ENCODE measurements around the gene CSNK1G3.

Gene CSNK1G3

GRCh38 chr5:123579410-123579809, 67.4 kb downstream of the CSNK1G3 start:
- no peaks in the 10 kb centered on the region for H3K9me3 Mint-ChIP-seq
- ATAC-seq = no peak
- H3K36me3 Mint-ChIP-seq = peaks cover 41% of the 10 kb centered on the region
- H3K4me1 Mint-ChIP-seq = no peaks in the 10 kb centered on the region
- no peak for DNase-seq (ENCODE audit: low spot score in 2 of 2)
- no peak overlapping the region for H3K4me3 Mint-ChIP-seq
- no peak overlapping the region for H3K27ac Mint-ChIP-seq

- no peak for ATAC-seq
- Mint-ChIP-seq H3K4me3 (no peak overlapping the region), H3K27ac (no peak overlapping the region), H3K9me3 (no peaks in the 10 kb centered on the region), H3K36me3 (peaks cover 32% of the 10 kb centered on the region), H3K4me1 (peaks cover 4% of the 10 kb centered on the region)
- DNase-seq (ENCODE audit: low spot score in 2 of 2) = no peak
Measured at GRCh38 chr5:123582550-123583285, 70.7 kb downstream of the CSNK1G3 start.

GRCh38 chr5:123585871-123586270, 73.9 kb downstream of the CSNK1G3 start:
- DNase-seq (ENCODE audit: low spot score in 2 of 2) = no peak
- Mint-ChIP-seq H3K4me1 (peaks cover 4% of the 10 kb centered on the region), H3K9me3 (no peaks in the 10 kb centered on the region), H3K36me3 (peaks cover 56% of the 10 kb centered on the region), H3K27ac (no peak overlapping the region), H3K4me3 (no peak overlapping the region)
- no peak for ATAC-seq

GRCh38 chr5:123594434-123594833, 82.5 kb downstream of the CSNK1G3 start:
- Mint-ChIP-seq H3K4me3 (no peak overlapping the region), H3K4me1 (peaks cover 7% of the 10 kb centered on the region), H3K36me3 (peaks cover 83% of the 10 kb centered on the region), H3K27ac (no peak overlapping the region), H3K9me3 (no peaks in the 10 kb centered on the region)
- DNase-seq (ENCODE audit: low spot score in 2 of 2) (no peak), ATAC-seq (no peak)

GRCh38 chr5:123597018-123597417, 85.0 kb downstream of the CSNK1G3 start:
- H3K27ac Mint-ChIP-seq = no peak overlapping the region
- no peak for DNase-seq (ENCODE audit: low spot score in 2 of 2)
- H3K36me3 Mint-ChIP-seq = peaks cover 65% of the 10 kb centered on the region

GRCh38 chr5:123598028-123598689, 86.2 kb downstream of the CSNK1G3 start:
- Mint-ChIP-seq H3K36me3 (peaks cover 61% of the 10 kb centered on the region), H3K27ac (no peak overlapping the region), H3K4me1 (peaks cover 7% of the 10 kb centered on the region), H3K9me3 (no peaks in the 10 kb centered on the region), H3K4me3 (no peak overlapping the region)
- ATAC-seq = peak; percentile 47
- DNase-seq (ENCODE audit: low spot score in 2 of 2) = no peak

More at GRCh38 chr5:123597018-123597417, 85.0 kb downstream of the CSNK1G3 start:
- Mint-ChIP-seq H3K4me1 (peaks cover 7% of the 10 kb centered on the region), H3K9me3 (no peaks in the 10 kb centered on the region), H3K4me3 (no peak overlapping the region)
- no peak for ATAC-seq

GRCh38 chr5:123599171-123599570, 87.2 kb downstream of the CSNK1G3 start:
- H3K4me3 Mint-ChIP-seq = no peak overlapping the region
- H3K9me3 Mint-ChIP-seq = no peaks in the 10 kb centered on the region
- H3K36me3 Mint-ChIP-seq = peaks cover 59% of the 10 kb centered on the region
- H3K4me1 Mint-ChIP-seq = peaks cover 7% of the 10 kb centered on the region
- no peak overlapping the region for H3K27ac Mint-ChIP-seq
- DNase-seq (ENCODE audit: low spot score in 2 of 2) (no peak), ATAC-seq (no peak)

- Mint-ChIP-seq H3K4me1 (peaks cover 7% of the 10 kb centered on the region), H3K4me3 (no peak overlapping the region), H3K36me3 (peaks cover 45% of the 10 kb centered on the region), H3K9me3 (no peaks in the 10 kb centered on the region), H3K27ac (no peak overlapping the region)
- DNase-seq (ENCODE audit: low spot score in 2 of 2) (no peak), ATAC-seq (no peak)
Measured at GRCh38 chr5:123601610-123602009, 89.6 kb downstream of the CSNK1G3 start.

GRCh38 chr5:123605822-123606221, 93.8 kb downstream of the CSNK1G3 start:
- Mint-ChIP-seq H3K9me3 (no peaks in the 10 kb centered on the region), H3K4me3 (no peak overlapping the region), H3K36me3 (peaks cover 23% of the 10 kb centered on the region), H3K4me1 (peaks cover 12% of the 10 kb centered on the region), H3K27ac (no peak overlapping the region)
- DNase-seq (ENCODE audit: low spot score in 2 of 2) (no peak), ATAC-seq (no peak)

GRCh38 chr5:123610209-123610608, 98.2 kb downstream of the CSNK1G3 start:
- no peak for DNase-seq (ENCODE audit: low spot score in 2 of 2)
- Mint-ChIP-seq H3K4me1 (peaks cover 12% of the 10 kb centered on the region), H3K36me3 (peaks cover 38% of the 10 kb centered on the region), H3K9me3 (no peaks in the 10 kb centered on the region), H3K4me3 (no peak overlapping the region), H3K27ac (peak overlapping the region; percentile 58)
- ATAC-seq = peak; percentile 60

- ATAC-seq (no peak), DNase-seq (ENCODE audit: low spot score in 2 of 2) (no peak)
- Mint-ChIP-seq H3K27ac (peak overlapping the region; percentile 58), H3K4me3 (no peak overlapping the region), H3K4me1 (peaks cover 12% of the 10 kb centered on the region), H3K9me3 (no peaks in the 10 kb centered on the region), H3K36me3 (peaks cover 42% of the 10 kb centered on the region)
Measured at GRCh38 chr5:123610665-123611405, 98.9 kb downstream of the CSNK1G3 start.

GRCh38 chr5:123611406-123611709, 99.4 kb downstream of the CSNK1G3 start:
- ATAC-seq = no peak
- no peaks in the 10 kb centered on the region for H3K9me3 Mint-ChIP-seq
- DNase-seq (ENCODE audit: low spot score in 2 of 2) = no peak
- peaks cover 44% of the 10 kb centered on the region for H3K36me3 Mint-ChIP-seq
- peaks cover 12% of the 10 kb centered on the region for H3K4me1 Mint-ChIP-seq
- no peak overlapping the region for H3K27ac Mint-ChIP-seq
- no peak overlapping the region for H3K4me3 Mint-ChIP-seq

- Mint-ChIP-seq H3K27ac (no peak overlapping the region), H3K4me3 (no peak overlapping the region), H3K4me1 (no peaks in the 10 kb centered on the region), H3K9me3 (no peaks in the 10 kb centered on the region), H3K36me3 (peaks cover 35% of the 10 kb centered on the region)
- DNase-seq (ENCODE audit: low spot score in 2 of 2) = no peak
- no peak for ATAC-seq
Measured at GRCh38 chr5:123617561-123617960, 105.6 kb downstream of the CSNK1G3 start.

- ATAC-seq = no peak
- Mint-ChIP-seq H3K4me1 (no peaks in the 10 kb centered on the region), H3K27ac (no peak overlapping the region), H3K9me3 (peaks cover 39% of the 10 kb centered on the region), H3K4me3 (no peak overlapping the region), H3K36me3 (no peaks in the 10 kb centered on the region)
- no peak for DNase-seq (ENCODE audit: low spot score in 2 of 2)
Measured at GRCh38 chr5:123626051-123626450, 114.1 kb downstream of the CSNK1G3 start.

GRCh38 chr5:123628860-123629544, 117.0 kb downstream of the CSNK1G3 start:
- peaks cover 42% of the 10 kb centered on the region for H3K9me3 Mint-ChIP-seq
- no peak for DNase-seq (ENCODE audit: low spot score in 2 of 2)
- no peaks in the 10 kb centered on the region for H3K36me3 Mint-ChIP-seq
- ATAC-seq = no peak
- no peak overlapping the region for H3K27ac Mint-ChIP-seq
- no peaks in the 10 kb centered on the region for H3K4me1 Mint-ChIP-seq
- no peak overlapping the region for H3K4me3 Mint-ChIP-seq

Data from stimulated activated effector memory CD8-positive, alpha-beta T cell treated with anti-CD3 and anti-CD28 coated beads, Interleukin-12 subunit alpha, Interleukin-12 subunit beta, amount 100 ng/mL, for 72 hours (primary cell).